ENCODE measurements around the gene E4F1. TPM values are rescaled to one million over a fixed set of nuclear protein-coding genes. Genes with fewer than 3 reads are reported as not detected.

Gene E4F1
- total and polyA plus RNA-seq, 7 donors: 10.8 to 26.9 (median 19.4) TPM

- Histone ChIP-seq H3K4me1 (peaks cover 0 to 45% (median 42%) of the 10 kb centered on the region in 4 donors), H3K27ac (no peak overlapping the region), H3K9me3 (no peaks in the 10 kb centered on the region), H3K27me3 (no peaks in the 10 kb centered on the region), H3K4me3 (no peak overlapping the region), H3K36me3 (peaks cover 13 to 39% (median 25%) of the 10 kb centered on the region in 4 donors)
- no peak for DNase-seq
- TF ChIP-seq CTCF (IDR thresholded peaks at IDR 0.05) (no peak), EP300 (IDR thresholded peaks at IDR 0.05) (no peak), POLR2A (IDR thresholded peaks at IDR 0.05) (no peak), POLR2AphosphoS5 (IDR thresholded peaks at IDR 0.05) (no peak)
- intact Hi-C loops (cut with DNase I): loop anchor here (5.0 kb wide), 1 partner anchor 43 kb away; the partner anchor contains the start of gene ECI1
- 89 to 90% methylated on average over 29 of the region's 29 CpGs for WGBS, 2 donors
Measured at GRCh38 chr16:2209258-2210008, 14.0 kb upstream of the E4F1 start.

GRCh38 chr16:2210009-2210332 is 13.4 kb upstream of the E4F1 start:
- intact Hi-C loops (cut with DNase I): no loop called here
- Histone ChIP-seq H3K27me3 (no peaks in the 10 kb centered on the region), H3K36me3 (peaks cover 13 to 39% (median 25%) of the 10 kb centered on the region in 4 donors), H3K4me1 (peaks cover 0 to 40% (median 37%) of the 10 kb centered on the region in 4 donors), H3K9me3 (no peaks in the 10 kb centered on the region), H3K4me3 (no peak overlapping the region), H3K27ac (no peak overlapping the region)
- no peak for DNase-seq
- no peak for TF ChIP-seq CTCF (IDR thresholded peaks at IDR 0.05)
- no peak for TF ChIP-seq POLR2A (IDR thresholded peaks at IDR 0.05)
- TF ChIP-seq POLR2AphosphoS5 (IDR thresholded peaks at IDR 0.05): no peak
- TF ChIP-seq EP300 (IDR thresholded peaks at IDR 0.05): no peak
- WGBS, 2 donors: 91 to 94% methylated on average over 17 of the region's 17 CpGs

- no peak within 1 kb of the TSS for H3K27ac ChIP-seq
- TF ChIP-seq CTCF (IDR thresholded peaks at IDR 0.05): no peak
- no peak for TF ChIP-seq EP300 (IDR thresholded peaks at IDR 0.05)
- TF ChIP-seq POLR2A (IDR thresholded peaks at IDR 0.05): no peak
- no peak for TF ChIP-seq POLR2AphosphoS5 (IDR thresholded peaks at IDR 0.05)
- peaks cover 13 to 39% (median 25%) of the 10 kb centered on the region in 4 donors for H3K36me3 ChIP-seq
- H3K4me1 ChIP-seq: peaks cover 0 to 39% (median 37%) of the 10 kb centered on the region in 4 donors
- DNase-seq: no peak
- 79 to 83% methylated on average over 24 of the region's 24 CpGs for WGBS, 2 donors
- intact Hi-C loops (cut with DNase I): no loop called here
- no peaks in the 10 kb centered on the region for H3K9me3 ChIP-seq
- no peak within 1 kb of the TSS for H3K4me3 ChIP-seq
- H3K27me3 ChIP-seq: no peaks in the 10 kb centered on the region
Measured at GRCh38 chr16:2210386-2211365, 12.7 kb upstream of the E4F1 start, which contains the start of gene BRICD5. Gene BRICD5 (minus strand): TSS chr16:2210863. CDS start chr16:2210833, 30 bp downstream.

GRCh38 chr16:2211923-2212347 is 11.5 kb upstream of the E4F1 start:
- no peak for DNase-seq
- TF ChIP-seq POLR2A (IDR thresholded peaks at IDR 0.05) (no peak), POLR2AphosphoS5 (IDR thresholded peaks at IDR 0.05) (no peak), EP300 (IDR thresholded peaks at IDR 0.05) (no peak), CTCF (IDR thresholded peaks at IDR 0.05) (no peak)
- Histone ChIP-seq H3K4me1 (peaks cover 0 to 27% (median 25%) of the 10 kb centered on the region in 4 donors), H3K27ac (no peak overlapping the region), H3K27me3 (no peaks in the 10 kb centered on the region), H3K4me3 (no peak overlapping the region), H3K9me3 (no peaks in the 10 kb centered on the region), H3K36me3 (peaks cover 13 to 35% (median 25%) of the 10 kb centered on the region in 4 donors)
- intact Hi-C loops (cut with DNase I): no loop called here
- 73 to 88% methylated on average over 11 of the region's 11 CpGs for WGBS, 2 donors
